Medulla oblongata (tissue), 1 donor: ENCODE results near the gene CCDC32.

Experiments
- DNase-seq: peaks from one replicate; pipeline ENCODE4 v3.0.0-alpha.2; 2015; ENCODE audit errors: extremely low spot score

CCDC32 gene

GRCh38 chr15:40511472-40512133 lies 53.2 kb downstream of the CCDC32 start:
- peak; percentile 24 for DNase-seq

GRCh38 chr15:40511093-40511471 lies 53.8 kb downstream of the CCDC32 start:
- DNase-seq, result no peak

GRCh38 chr15:40510201-40510600 lies 54.6 kb downstream of the CCDC32 start:
- DNase-seq, result no peak

GRCh38 chr15:40508216-40508615 lies 56.6 kb downstream of the CCDC32 start:
- no peak for DNase-seq

- peak; percentile 84 for DNase-seq
Measured at GRCh38 chr15:40506964-40507571, 57.8 kb downstream of the CCDC32 start.
